GM19438 (cell line): ENCODE data around the gene LALBA.
"Not testable (repeated sequence)": the region's sequence is repeated elsewhere in the genome, so short reads cannot be mapped to it uniquely, and the experiment has no call there.

Experiments used
- ATAC-seq: cut with Tn5 transposase; IDR thresholded peaks from one replicate; pipeline ENCODE4 v1.9.1; 2021; ENCODE audit warnings: low read depth; ENCODE audit not compliant: unreplicated experiment

LALBA gene

GRCh38 chr12:48536602-48537001, 33.2 kb downstream of the LALBA start:
- ATAC-seq: no peak

DNA sequence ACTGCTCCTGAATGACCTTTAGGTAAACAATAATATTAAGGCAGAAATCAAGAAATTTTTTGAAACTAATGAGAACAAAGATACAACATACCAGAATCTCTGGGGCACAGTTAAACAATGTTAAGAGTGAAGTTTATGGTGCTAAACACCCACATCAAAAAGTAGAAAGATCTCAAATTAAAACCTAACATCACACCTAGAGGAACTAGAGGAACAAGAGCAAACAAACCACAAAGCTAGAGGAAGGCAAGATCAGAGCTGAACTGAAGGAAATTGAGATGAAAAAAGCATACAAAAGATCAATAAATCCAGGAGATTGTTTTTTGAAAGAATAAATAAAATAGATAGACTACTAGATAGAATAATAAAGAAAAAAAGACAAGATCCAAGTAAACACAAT, 37.2 kb downstream of the LALBA start:
- no peak for ATAC-seq

DNA sequence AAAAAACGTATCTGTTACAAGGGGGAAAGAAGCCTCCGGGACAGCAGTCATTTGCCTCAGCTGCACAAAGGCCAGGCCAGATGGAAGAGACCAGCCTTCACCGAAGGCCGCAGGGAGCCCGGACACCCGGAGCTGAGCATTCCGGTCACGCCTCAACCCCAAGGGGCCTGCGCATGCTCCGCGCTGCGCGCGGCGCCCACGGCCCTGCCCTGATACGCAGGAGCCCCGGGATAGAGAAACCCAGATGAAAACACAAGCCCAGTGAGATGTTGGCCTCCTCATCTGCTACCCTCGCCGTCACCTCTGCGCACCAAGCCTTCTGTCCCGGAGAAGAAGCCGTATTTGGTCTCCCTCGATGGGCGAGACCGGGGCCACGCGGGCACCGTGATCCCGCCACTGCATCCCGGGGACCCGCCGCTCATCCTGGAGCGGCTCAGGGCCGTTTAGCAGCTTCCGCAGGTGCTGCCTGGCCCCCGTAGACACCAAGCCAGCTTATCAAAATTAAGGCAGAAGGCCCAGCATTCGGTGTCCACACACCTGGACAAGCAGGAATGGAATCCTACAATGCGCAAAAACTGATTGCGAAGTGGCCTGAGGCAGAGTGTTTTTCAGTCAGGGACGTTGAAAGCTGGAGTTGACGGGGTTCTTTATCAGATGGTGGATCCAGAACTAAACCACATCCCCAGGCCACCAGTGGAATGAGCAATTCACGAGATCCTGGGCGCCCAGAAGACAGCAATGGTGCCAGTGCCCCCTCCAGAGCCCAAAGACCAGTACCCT, 41.8 kb downstream of the LALBA start:
- ATAC-seq: no peak

- ATAC-seq: no peak
Measured at GRCh38 chr12:48525332-48525731, 44.5 kb downstream of the LALBA start, which contains the start of gene OR8S1. Gene OR8S1, plus strand, starts transcription at chr12:48525632. Its CDS starts 0 bp downstream, at chr12:48525632.

GRCh38 chr12:48520381-48520780, 49.5 kb downstream of the LALBA start:
- ATAC-seq: not testable (repeated sequence)
